Liver (tissue), 9 donors: ENCODE measurements around the gene LRRC27. TPM values are rescaled to one million over a fixed set of nuclear protein-coding genes. Genes with fewer than 3 reads are reported as not detected.

Experiments
- DNase-seq: peaks from one replicate; pipeline ENCODE4 v3.0.0-alpha.2; 2017; ENCODE audit warnings: low spot score
- H3K27ac ChIP-seq, 2 donors: one replicate each; pipeline ENCODE4 v1.7.0; 2013; ENCODE audit warnings: inconsistent platforms in 2 of 2, low read length in 2 of 2, control low read depth in 1 of 2, low read depth in 1 of 2, mild to moderate bottlenecking in 1 of 2
- H3K27me3 ChIP-seq, 4 donors: one replicate each; pipeline versions ENCODE4 v1.6.1 to v1.7.0; 2013; ENCODE audit warnings: low read length in 3 of 4, inconsistent platforms in 1 of 4, mild to moderate bottlenecking in 1 of 4, moderate library complexity in 1 of 4; ENCODE audit not compliant: control insufficient read depth in 4 of 4, insufficient read depth in 4 of 4
- H3K36me3 ChIP-seq, 4 donors: one replicate each; pipeline versions ENCODE4 v1.6.1 to v1.7.0; 2013; ENCODE audit warnings: low read length in 3 of 4, mild to moderate bottlenecking in 3 of 4, low read depth in 1 of 4, moderate library complexity in 1 of 4; ENCODE audit not compliant: control insufficient read depth in 4 of 4, insufficient read depth in 3 of 4
- H3K4me1 ChIP-seq, 4 donors: one replicate each; pipeline versions ENCODE4 v1.6.1 to v1.7.0; 2013; ENCODE audit warnings: low read length in 3 of 4, mild to moderate bottlenecking in 3 of 4, moderate library complexity in 1 of 4; ENCODE audit not compliant: control insufficient read depth in 4 of 4, insufficient read depth in 4 of 4
- H3K4me3 ChIP-seq, 3 donors: one replicate each; pipeline versions ENCODE4 v1.6.1 to v1.7.0; 2013; ENCODE audit warnings: low read length in 3 of 3, control low read depth in 1 of 3, low read depth in 1 of 3, mild to moderate bottlenecking in 1 of 3
- H3K9ac ChIP-seq, 2 donors: one replicate each; pipeline ENCODE4 v1.7.0; 2013; ENCODE audit warnings: low read length in 2 of 2, mild to moderate bottlenecking in 2 of 2, moderate library complexity in 2 of 2, control low read depth in 1 of 2, low read depth in 1 of 2
- H3K9me3 ChIP-seq, 4 donors: one replicate each; pipeline versions ENCODE4 v1.6.1 to v1.7.0; 2013; ENCODE audit warnings: low read length in 3 of 4; ENCODE audit not compliant: control insufficient read depth in 4 of 4
- GABPA ChIP-seq, 2 donors: IDR thresholded peaks in 1 of 2; conservative IDR thresholded peaks in 1 of 2; 2 replicates each; pipeline ENCODE4 v1.6.1; 2016; ENCODE audit warnings: antibody characterized with exemption in 2 of 2, mild to moderate bottlenecking in 1 of 2, moderate library complexity in 1 of 2
- JUND ChIP-seq, 2 donors: IDR thresholded peaks; 2 replicates each; pipeline ENCODE4 v1.6.1; 2016; ENCODE audit warnings: antibody characterized with exemption in 2 of 2
- RXRA ChIP-seq, 2 donors: IDR thresholded peaks; 2 replicates each; pipeline ENCODE4 v1.6.1; 2017 to 2018; ENCODE audit warnings: antibody characterized with exemption in 2 of 2, mild to moderate bottlenecking in 1 of 2
- SP1 ChIP-seq: IDR thresholded peaks from 2 replicates; pipeline ENCODE4 v1.6.1; 2018; ENCODE audit warnings: antibody characterized with exemption, mild to moderate bottlenecking
- TAF1 ChIP-seq: conservative IDR thresholded peaks from 2 replicates; pipeline ENCODE4 v1.6.1; 2016; ENCODE audit warnings: antibody characterized with exemption, mild to moderate bottlenecking
- YY1 ChIP-seq: IDR thresholded peaks from 2 replicates; pipeline ENCODE4 v1.6.1; 2016; ENCODE audit warnings: antibody characterized with exemption, mild to moderate bottlenecking
- WGBS: extraction: QIAGEN DNeasy Blood & Tissue Kit; methylation state at CpG from one replicate; pipeline ENCODE4 v1.1.7; 2013; 5-methylcytosine and 5-hydroxymethylcytosine counted together
- polyA plus RNA-seq, 2 donors: library from polyadenylated mRNA; stranded (reverse) in 1 of 2; unstranded in 1 of 2; fragments of 200-250 nt in 1 of 2; fragments of >200 nt in 1 of 2; fragmentation: Nextera tagmentation in 1 of 2; extraction: Ambion mirVana in 1 of 2; gene quantifications; one replicate each; pipeline versions ENCODE4 v1.2.1 to v1.2.3, GENCODE V29; 2013 to 2015
- total RNA-seq, 2 donors: library from RNA; depleted of rRNA; stranded (reverse); fragments of >200 nt; gene quantifications; one replicate each; pipeline ENCODE4 v1.2.3, GENCODE V29; 2014
- TF ChIP-seq, protein P1 (sequence below): IDR thresholded peaks from 2 replicates; pipeline ENCODE4 v1.6.1; 2016; ENCODE audit warnings: antibody characterized with exemption
- TF ChIP-seq, protein P2 (sequence below): IDR thresholded peaks from 2 replicates; pipeline ENCODE4 v1.6.1; 2016; ENCODE audit warnings: antibody characterized with exemption
- TF ChIP-seq, protein P3 (sequence below): fragments of 150-350 bp; IDR thresholded peaks from 2 replicates; pipeline ENCODE4 v1.5.1; 2017; ENCODE audit warnings: improper control_type of control experiment, low read depth, low read length; ENCODE audit not compliant: missing input control
- donor health status: healthy.
- donor health status: healthy.
- donor health status: healthy.
- donor health status: healthy.
- donor health status: healthy.

Gene LRRC27
- total and polyA plus RNA-seq, 4 donors, result 1.8 to 2.8 (median 2.6) TPM

DNA sequence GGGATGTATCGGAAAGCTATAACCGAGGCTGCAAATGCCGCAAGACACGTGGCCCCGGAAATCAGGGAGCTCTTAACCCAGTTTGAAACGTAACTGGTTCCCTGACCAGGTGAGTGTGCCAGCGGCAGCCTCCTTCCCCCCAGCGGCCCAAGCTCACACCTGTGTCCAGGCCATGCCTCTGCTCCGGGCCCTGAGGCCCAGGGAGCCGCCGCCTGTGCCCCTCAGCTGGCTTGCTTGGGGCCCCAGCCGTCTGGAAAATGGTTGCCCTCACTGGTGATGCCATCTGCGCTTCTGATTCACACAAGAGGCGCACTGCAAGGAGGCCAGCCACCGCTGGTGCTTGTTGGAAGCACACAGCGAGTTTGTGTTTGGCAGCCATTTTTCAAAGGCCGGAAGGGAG, 74.2 kb downstream of the LRRC27 start (continued):
- TF ChIP-seq, protein P1, sequence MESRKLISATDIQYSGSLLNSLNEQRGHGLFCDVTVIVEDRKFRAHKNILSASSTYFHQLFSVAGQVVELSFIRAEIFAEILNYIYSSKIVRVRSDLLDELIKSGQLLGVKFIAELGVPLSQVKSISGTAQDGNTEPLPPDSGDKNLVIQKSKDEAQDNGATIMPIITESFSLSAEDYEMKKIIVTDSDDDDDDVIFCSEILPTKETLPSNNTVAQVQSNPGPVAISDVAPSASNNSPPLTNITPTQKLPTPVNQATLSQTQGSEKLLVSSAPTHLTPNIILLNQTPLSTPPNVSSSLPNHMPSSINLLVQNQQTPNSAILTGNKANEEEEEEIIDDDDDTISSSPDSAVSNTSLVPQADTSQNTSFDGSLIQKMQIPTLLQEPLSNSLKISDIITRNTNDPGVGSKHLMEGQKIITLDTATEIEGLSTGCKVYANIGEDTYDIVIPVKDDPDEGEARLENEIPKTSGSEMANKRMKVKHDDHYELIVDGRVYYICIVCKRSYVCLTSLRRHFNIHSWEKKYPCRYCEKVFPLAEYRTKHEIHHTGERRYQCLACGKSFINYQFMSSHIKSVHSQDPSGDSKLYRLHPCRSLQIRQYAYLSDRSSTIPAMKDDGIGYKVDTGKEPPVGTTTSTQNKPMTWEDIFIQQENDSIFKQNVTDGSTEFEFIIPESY, result no peak
- TF ChIP-seq, protein P2, sequence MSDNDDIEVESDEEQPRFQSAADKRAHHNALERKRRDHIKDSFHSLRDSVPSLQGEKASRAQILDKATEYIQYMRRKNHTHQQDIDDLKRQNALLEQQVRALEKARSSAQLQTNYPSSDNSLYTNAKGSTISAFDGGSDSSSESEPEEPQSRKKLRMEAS, result no peak
- no peak for TF ChIP-seq SP1
- TF ChIP-seq GABPA (IDR thresholded peaks at IDR 0.05 in 1 of 2, conservative IDR thresholded peaks at IDR 0.05 in 1 of 2), result no peak
- no peak for TF ChIP-seq RXRA (IDR thresholded peaks at IDR 0.05)

- no peak for DNase-seq
- no peaks in the 10 kb centered on the region for H3K9me3 ChIP-seq
- TF ChIP-seq RXRA (IDR thresholded peaks at IDR 0.05) (no peak), TAF1 (no peak), JUND (IDR thresholded peaks at IDR 0.05) (no peak)
- TF ChIP-seq, protein P3, sequence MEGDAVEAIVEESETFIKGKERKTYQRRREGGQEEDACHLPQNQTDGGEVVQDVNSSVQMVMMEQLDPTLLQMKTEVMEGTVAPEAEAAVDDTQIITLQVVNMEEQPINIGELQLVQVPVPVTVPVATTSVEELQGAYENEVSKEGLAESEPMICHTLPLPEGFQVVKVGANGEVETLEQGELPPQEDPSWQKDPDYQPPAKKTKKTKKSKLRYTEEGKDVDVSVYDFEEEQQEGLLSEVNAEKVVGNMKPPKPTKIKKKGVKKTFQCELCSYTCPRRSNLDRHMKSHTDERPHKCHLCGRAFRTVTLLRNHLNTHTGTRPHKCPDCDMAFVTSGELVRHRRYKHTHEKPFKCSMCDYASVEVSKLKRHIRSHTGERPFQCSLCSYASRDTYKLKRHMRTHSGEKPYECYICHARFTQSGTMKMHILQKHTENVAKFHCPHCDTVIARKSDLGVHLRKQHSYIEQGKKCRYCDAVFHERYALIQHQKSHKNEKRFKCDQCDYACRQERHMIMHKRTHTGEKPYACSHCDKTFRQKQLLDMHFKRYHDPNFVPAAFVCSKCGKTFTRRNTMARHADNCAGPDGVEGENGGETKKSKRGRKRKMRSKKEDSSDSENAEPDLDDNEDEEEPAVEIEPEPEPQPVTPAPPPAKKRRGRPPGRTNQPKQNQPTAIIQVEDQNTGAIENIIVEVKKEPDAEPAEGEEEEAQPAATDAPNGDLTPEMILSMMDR, result no peak
- no peak overlapping the region for H3K4me3 ChIP-seq
- H3K9ac ChIP-seq, result no peak overlapping the region
- 94% methylated on average over 16 of the region's 16 CpGs for WGBS
- no peaks in the 10 kb centered on the region for H3K27me3 ChIP-seq
- peaks cover 0 to 13% (median 8%) of the 10 kb centered on the region in 4 donors for H3K4me1 ChIP-seq
- H3K36me3 ChIP-seq, result peaks cover 0 to 6% (median 2%) of the 10 kb centered on the region in 4 donors
- H3K27ac ChIP-seq, result no peak overlapping the region
Observed at GRCh38 chr10:132406750-132407149, 74.8 kb downstream of the LRRC27 start.

DNA sequence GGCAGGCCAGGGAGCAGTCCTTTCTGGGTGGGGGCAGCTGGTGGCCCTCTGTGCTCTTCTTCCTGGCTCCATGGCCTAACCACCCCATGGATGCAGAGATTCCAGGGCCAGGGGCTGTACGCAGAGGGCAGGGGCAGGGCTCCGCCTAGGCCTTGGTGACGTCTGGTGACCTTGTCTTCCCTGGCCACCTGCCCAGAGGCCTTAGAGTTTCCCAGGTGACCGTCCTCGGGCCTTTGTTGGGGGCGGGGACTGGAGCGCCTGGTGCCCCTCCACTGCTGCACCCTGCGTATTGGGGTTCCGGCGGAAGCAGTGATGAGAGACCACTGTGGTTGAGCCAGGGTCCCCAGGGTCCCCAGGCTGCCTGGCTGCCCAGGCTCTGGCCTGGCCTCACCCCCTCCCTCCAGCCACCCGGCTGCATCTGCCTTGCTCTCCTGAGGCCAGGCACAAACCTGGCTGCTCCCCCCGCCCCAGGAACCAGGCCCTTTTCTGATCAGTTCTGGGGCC, 75.3 kb downstream of the LRRC27 start:
- WGBS, result 61% methylated on average over 12 of the region's 12 CpGs
- peaks cover 0 to 6% (median 2%) of the 10 kb centered on the region in 4 donors for H3K36me3 ChIP-seq

More for the DNA sequence above, 75.3 kb downstream of the LRRC27 start:
- no peaks in the 10 kb centered on the region for H3K9me3 ChIP-seq
- no peak for TF ChIP-seq YY1
- TF ChIP-seq, protein P2, result no peak
- no peak for TF ChIP-seq GABPA (IDR thresholded peaks at IDR 0.05 in 1 of 2, conservative IDR thresholded peaks at IDR 0.05 in 1 of 2)
- TF ChIP-seq, protein P3, result no peak
- no peak for TF ChIP-seq TAF1
- H3K4me1 ChIP-seq, result peaks cover 0 to 13% (median 9%) of the 10 kb centered on the region in 4 donors
- no peak overlapping the region for H3K9ac ChIP-seq
- H3K27me3 ChIP-seq, result no peaks in the 10 kb centered on the region
- DNase-seq, result peak; percentile 61
- peak overlapping the region in 1 of 2 donors; percentile 37 for H3K27ac ChIP-seq
- H3K4me3 ChIP-seq, result no peak overlapping the region
